ENCODE results near the gene ACOT7. TPM values are rescaled to one million over a fixed set of nuclear protein-coding genes. Genes with fewer than 3 reads are reported as not detected.

ACOT7 gene
- total and polyA plus RNA-seq, 2 donors (not counting 1 experiment from before 2014, with no cell fraction given): 4.2 to 4.6 TPM

- H3K9ac ChIP-seq (ENCODE audit: low read length): no peak overlapping the region
- WGBS (ENCODE audit: insufficient coverage): 100% methylated on average over 4 of the region's 13 CpGs
- H4K20me1 ChIP-seq (ENCODE audit: control insufficient read depth, insufficient read depth, low read length, poor library complexity, severe bottlenecking): no peaks in the 10 kb centered on the region
- TF ChIP-seq, protein P1, sequence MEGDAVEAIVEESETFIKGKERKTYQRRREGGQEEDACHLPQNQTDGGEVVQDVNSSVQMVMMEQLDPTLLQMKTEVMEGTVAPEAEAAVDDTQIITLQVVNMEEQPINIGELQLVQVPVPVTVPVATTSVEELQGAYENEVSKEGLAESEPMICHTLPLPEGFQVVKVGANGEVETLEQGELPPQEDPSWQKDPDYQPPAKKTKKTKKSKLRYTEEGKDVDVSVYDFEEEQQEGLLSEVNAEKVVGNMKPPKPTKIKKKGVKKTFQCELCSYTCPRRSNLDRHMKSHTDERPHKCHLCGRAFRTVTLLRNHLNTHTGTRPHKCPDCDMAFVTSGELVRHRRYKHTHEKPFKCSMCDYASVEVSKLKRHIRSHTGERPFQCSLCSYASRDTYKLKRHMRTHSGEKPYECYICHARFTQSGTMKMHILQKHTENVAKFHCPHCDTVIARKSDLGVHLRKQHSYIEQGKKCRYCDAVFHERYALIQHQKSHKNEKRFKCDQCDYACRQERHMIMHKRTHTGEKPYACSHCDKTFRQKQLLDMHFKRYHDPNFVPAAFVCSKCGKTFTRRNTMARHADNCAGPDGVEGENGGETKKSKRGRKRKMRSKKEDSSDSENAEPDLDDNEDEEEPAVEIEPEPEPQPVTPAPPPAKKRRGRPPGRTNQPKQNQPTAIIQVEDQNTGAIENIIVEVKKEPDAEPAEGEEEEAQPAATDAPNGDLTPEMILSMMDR (IDR thresholded peaks at IDR 0.05): no peak
- no peak for TF ChIP-seq EZH2 (IDR thresholded peaks at IDR 0.05; ENCODE audit: borderline replicate concordance, insufficient read depth, low read depth, low read length, poor library complexity, severe bottlenecking)
- ChIA-PET POLR2A (no interaction called here), CTCF (interaction anchor here (1.1 kb wide), 1 partner anchor 109 kb away, joined by 3 read pairs; no protein-coding TSS in a partner anchor)
- no peak overlapping the region for H2AFZ ChIP-seq (ENCODE audit: insufficient read depth, low read depth, low read length, poor library complexity, severe bottlenecking)
- H3K27me3 Mint-ChIP-seq: no peaks in the 10 kb centered on the region
- no peaks in the 10 kb centered on the region for H3K36me3 ChIP-seq (replicated peaks in 1 of 2; ENCODE audit: control extremely low read depth in 1 of 2, control insufficient read depth in 1 of 2, extremely low read depth in 1 of 2, insufficient read depth in 2 of 2, low read length in 1 of 2)
- no peak overlapping the region for H3K27ac ChIP-seq (ENCODE audit: low read length in 2 of 2)
- no peaks in the 10 kb centered on the region for H3K4me1 ChIP-seq (ENCODE audit: control insufficient read depth in 2 of 2, insufficient read depth in 2 of 2, low read length in 2 of 2)
- no peak for ATAC-seq (ENCODE audit: low read depth)
- intact Hi-C loops (cut with micrococcal nuclease): no loop called here
- H3K27ac Mint-ChIP-seq: no peak overlapping the region
- no peak overlapping the region for H3K4me3 ChIP-seq (ENCODE audit: control extremely low read depth in 1 of 5, extremely low read depth in 1 of 5, insufficient read depth in 1 of 5, low read depth in 2 of 5, low read length in 4 of 5)
- H3K27me3 ChIP-seq (replicated peaks in 1 of 4; ENCODE audit: control extremely low read depth in 1 of 4, control insufficient read depth in 3 of 4, insufficient read depth in 4 of 4, low read length in 3 of 4): no peaks in the 10 kb centered on the region
- H3K4me2 ChIP-seq (replicated peaks; ENCODE audit: low read depth, low read length, poor library complexity, severe bottlenecking): no peak overlapping the region
- no peak overlapping the region for H3K4me3 Mint-ChIP-seq
- no peaks in the 10 kb centered on the region for H3K9me3 ChIP-seq (ENCODE audit: control extremely low read depth in 1 of 3, control insufficient read depth in 2 of 3, insufficient read depth in 1 of 3, low read length in 2 of 3)
- no peaks in the 10 kb centered on the region for H3K9me3 Mint-ChIP-seq (ENCODE audit: insufficient read depth)
- no peak for DNase-seq
- no peaks in the 10 kb centered on the region for H3K4me1 Mint-ChIP-seq
- H3K79me2 ChIP-seq (ENCODE audit: control insufficient read depth, insufficient read depth, low read length): no peaks in the 10 kb centered on the region
Measured at GRCh38 chr1:6329851-6330250, 63.7 kb downstream of the ACOT7 start.

- ChIA-PET POLR2A (no interaction called here), CTCF (no interaction called here)
- Histone ChIP-seq H3K9ac (ENCODE audit: low read length) (no peak overlapping the region), H3K9me3 (ENCODE audit: control extremely low read depth in 1 of 3, control insufficient read depth in 2 of 3, insufficient read depth in 1 of 3, low read length in 2 of 3) (no peaks in the 10 kb centered on the region), H4K20me1 (ENCODE audit: control insufficient read depth, insufficient read depth, low read length, poor library complexity, severe bottlenecking) (no peaks in the 10 kb centered on the region), H3K27ac (ENCODE audit: low read length in 2 of 2) (no peak overlapping the region), H3K79me2 (ENCODE audit: control insufficient read depth, insufficient read depth, low read length) (no peaks in the 10 kb centered on the region), H2AFZ (ENCODE audit: insufficient read depth, low read depth, low read length, poor library complexity, severe bottlenecking) (no peak overlapping the region), H3K4me1 (ENCODE audit: control insufficient read depth in 2 of 2, insufficient read depth in 2 of 2, low read length in 2 of 2) (no peaks in the 10 kb centered on the region), H3K27me3 (replicated peaks in 1 of 4; ENCODE audit: control extremely low read depth in 1 of 4, control insufficient read depth in 3 of 4, insufficient read depth in 4 of 4, low read length in 3 of 4) (no peaks in the 10 kb centered on the region), H3K36me3 (replicated peaks in 1 of 2; ENCODE audit: control extremely low read depth in 1 of 2, control insufficient read depth in 1 of 2, extremely low read depth in 1 of 2, insufficient read depth in 2 of 2, low read length in 1 of 2) (no peaks in the 10 kb centered on the region), H3K4me3 (ENCODE audit: control extremely low read depth in 1 of 5, extremely low read depth in 1 of 5, insufficient read depth in 1 of 5, low read depth in 2 of 5, low read length in 4 of 5) (no peak overlapping the region), H3K4me2 (replicated peaks; ENCODE audit: low read depth, low read length, poor library complexity, severe bottlenecking) (no peak overlapping the region)
- Mint-ChIP-seq H3K27me3 (no peaks in the 10 kb centered on the region), H3K4me3 (no peak overlapping the region), H3K9me3 (ENCODE audit: insufficient read depth) (no peaks in the 10 kb centered on the region), H3K27ac (no peak overlapping the region), H3K4me1 (no peaks in the 10 kb centered on the region)
- TF ChIP-seq, protein P1 (IDR thresholded peaks at IDR 0.05): no peak
- TF ChIP-seq EZH2 (IDR thresholded peaks at IDR 0.05; ENCODE audit: borderline replicate concordance, insufficient read depth, low read depth, low read length, poor library complexity, severe bottlenecking): no peak
- intact Hi-C loops (cut with micrococcal nuclease): no loop called here
- DNase-seq (no peak), ATAC-seq (ENCODE audit: low read depth) (no peak)
- 96% methylated on average over 6 of the region's 7 CpGs for WGBS (ENCODE audit: insufficient coverage)
Measured at GRCh38 chr1:6329396-6329795, 64.2 kb downstream of the ACOT7 start.
